NCI-H226 (cell line): ENCODE data around the gene CPSF2.

Source experiments
- DNase-seq: peaks from one replicate; pipeline ENCODE4 v3.0.0-alpha.2; 2015

The CPSF2 gene

GRCh38 chr14:92121670-92122350 lies at the start of gene CPSF2, which contains the start of gene NDUFB1:
TSS of gene CPSF2 (plus strand) at chr14:92121969. CDS start at chr14:92130985, 9,016 bp downstream.
TSS of gene NDUFB1 (minus strand) at chr14:92121706. CDS start at chr14:92117637, 4,069 bp downstream.
- peak; percentile 68 for DNase-seq

DNA sequence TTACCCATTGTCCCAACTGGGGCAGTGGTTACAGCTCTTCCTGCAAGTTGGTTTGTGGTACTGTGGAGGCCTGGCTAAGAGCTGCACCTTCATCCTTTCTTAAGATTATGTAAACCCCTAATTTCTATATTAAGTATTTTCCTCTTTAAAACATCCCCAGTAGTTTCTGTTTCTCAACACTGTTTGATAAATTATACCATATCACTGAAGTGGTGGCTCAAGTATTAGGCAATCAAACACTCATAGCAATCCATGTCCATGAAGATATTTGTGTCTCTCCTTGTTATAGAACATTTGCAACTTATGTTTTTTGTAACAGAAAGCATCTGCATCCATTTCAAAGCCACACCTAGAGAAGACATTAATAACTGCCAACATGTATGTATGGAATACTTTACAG lies 47.2 kb upstream of the CPSF2 start:
- no peak for DNase-seq

DNA sequence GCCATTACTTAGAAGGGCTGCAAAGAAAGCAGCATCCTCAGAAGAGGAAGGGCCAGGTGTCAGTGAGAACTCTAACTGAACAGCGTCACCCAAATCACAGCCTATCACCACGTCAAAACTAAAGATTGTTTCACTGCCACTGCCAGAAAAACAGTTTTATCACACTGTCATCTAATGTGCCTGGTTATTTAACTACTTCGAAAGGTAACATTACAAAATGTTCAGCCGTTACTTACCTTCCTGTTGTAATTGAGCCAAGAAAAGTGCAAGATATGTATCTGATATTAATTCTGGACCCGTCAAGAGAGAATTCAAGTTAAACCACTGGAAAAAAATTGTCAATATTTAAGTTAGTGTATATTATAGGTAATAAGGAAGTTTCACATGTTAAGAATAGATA lies 33.3 kb upstream of the CPSF2 start:
- DNase-seq, result no peak

DNA sequence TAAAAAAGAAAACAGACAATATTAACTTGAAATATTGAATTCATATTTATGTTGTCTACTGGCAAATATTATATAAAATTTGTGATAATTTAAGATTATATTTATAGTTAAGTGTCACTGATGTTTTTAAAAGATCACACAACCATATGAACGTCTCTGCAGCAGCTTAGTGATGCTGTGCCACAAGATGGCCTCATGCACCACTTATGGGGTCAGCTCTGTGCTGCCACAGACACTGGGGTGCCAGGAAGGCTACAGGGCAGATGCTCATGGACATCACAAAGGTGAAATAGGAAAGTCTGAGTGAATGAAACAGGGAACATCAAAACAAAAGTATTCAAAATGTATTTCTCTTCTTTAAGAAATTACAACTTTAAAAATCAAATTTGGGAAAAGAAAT lies 28.4 kb upstream of the CPSF2 start:
- no peak for DNase-seq

DNA sequence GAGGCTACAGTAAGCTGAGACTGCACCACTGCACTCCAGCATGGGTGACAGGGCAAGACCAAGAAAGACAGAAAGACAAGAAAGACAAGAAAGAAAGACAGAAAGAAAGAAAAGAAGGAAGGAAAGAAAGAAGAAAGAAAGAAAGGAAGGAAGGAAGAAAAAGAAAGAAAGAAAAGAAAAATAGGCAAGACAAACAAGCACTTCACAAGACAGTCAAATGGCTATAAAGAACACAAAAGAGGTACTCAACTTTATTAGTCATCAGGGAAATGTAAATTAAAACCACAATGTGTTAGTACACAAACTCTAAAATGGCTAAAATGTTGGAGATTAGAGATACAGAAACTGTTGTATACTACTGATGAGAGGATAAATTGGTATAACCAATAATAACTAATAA lies 22.0 kb upstream of the CPSF2 start:
- no peak for DNase-seq

DNA sequence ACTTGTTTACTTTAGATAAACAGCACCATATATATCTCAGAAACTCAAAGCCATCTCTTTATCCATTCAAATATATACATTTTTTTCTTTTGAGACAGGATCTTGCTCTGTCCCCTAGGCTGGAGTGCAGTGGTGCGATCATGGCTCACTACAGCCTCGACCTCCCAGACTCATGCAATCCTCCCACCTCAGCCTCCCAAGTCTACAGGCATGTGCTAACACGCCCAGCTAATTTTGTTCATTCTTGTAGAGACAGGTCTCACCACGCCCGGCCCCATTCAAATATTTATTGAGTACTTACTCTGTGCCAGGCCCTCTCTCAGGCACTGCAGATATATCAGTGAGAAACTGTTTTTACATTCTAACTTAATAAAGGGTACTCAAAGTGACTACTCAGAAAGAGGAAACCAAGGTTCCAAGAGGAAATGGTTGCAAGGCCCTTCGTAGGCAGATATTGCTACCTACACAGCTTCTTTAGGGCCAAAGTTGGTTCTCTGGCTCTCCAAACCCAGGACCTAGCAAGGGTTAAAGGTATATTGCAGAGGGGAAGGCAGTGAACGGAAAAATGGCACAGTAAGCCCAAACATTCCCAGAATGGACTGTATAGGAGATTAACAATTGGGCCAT lies 18.3 kb upstream of the CPSF2 start:
- no peak for DNase-seq

- DNase-seq, result no peak
These were observed 16.5 kb upstream of the CPSF2 start for GRCh38 chr14:92105073-92105892.

DNA sequence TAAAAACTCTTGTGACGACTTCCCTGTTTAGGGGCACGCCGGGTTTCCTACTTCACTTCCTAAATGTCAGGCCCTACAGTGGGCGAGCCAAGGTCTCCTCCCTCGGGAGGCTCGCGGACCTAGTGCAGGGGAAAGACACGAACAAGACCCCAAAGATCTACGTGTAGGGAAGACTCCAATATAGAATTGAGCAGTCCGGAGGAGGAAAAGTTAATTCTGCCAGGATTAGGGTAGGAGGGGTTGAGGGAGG lies 16.0 kb upstream of the CPSF2 start:
- peak; percentile 28 for DNase-seq

GRCh38 chr14:92106143-92106926 lies 15.4 kb upstream of the CPSF2 start, which contains the start of gene ATXN3:
TSS of gene ATXN3 (minus strand) at chr14:92106582. CDS start at chr14:92106552, 30 bp downstream.
- peak; percentile 97 for DNase-seq

GRCh38 chr14:92108345-92109254 lies 13.2 kb upstream of the CPSF2 start:
- DNase-seq, result no peak

GRCh38 chr14:92109490-92109889 lies 12.3 kb upstream of the CPSF2 start:
- no peak for DNase-seq

- DNase-seq, result peak; percentile 1
These were observed 531 bp upstream of the CPSF2 start for GRCh38 chr14:92121207-92121669.

GRCh38 chr14:92122351-92122677 lies 545 bp downstream of the CPSF2 start:
- peak; percentile 4 for DNase-seq

- no peak for DNase-seq
These were observed 992 bp downstream of the CPSF2 start for GRCh38 chr14:92122761-92123160.

- no peak for DNase-seq
These were observed 12.7 kb downstream of the CPSF2 start for GRCh38 chr14:92134456-92134855.

DNA sequence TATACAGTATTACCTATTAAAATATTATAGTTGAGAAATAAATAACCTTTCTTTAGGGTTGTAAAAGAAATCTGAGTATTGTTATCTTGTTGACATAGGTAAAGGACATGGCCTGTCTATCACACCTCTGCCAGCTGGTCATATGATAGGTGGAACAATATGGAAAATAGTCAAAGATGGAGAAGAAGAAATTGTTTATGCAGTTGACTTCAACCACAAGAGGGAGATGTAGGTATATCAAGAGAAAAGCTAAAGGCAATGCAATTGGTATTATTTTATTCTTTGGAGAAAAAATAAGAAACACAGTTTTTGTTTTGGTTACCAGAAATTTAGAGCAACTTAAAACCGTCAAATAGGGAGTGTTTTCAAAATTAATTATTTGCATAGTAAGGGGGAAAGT lies 13.5 kb downstream of the CPSF2 start:
- no peak for DNase-seq

DNA sequence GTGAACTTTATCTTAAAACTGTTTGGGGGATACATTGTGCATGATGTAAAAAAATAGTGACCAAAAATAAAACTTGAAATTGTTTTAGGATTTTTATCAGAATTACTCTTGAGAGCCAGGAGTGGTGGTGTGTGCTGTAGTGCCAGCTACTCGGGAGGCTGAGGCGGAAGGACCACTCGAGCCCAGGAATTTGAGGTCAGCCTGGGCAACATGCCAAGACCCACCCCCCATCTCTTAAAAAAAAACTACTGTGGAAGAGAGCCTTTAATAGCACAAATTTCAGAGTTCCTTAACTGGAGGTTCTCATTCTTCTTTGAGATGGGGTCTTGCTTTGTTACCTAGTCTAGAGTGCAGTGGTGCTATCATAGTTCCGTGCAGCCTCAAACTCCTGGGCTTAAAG lies 21.5 kb downstream of the CPSF2 start:
- DNase-seq, result no peak

DNA sequence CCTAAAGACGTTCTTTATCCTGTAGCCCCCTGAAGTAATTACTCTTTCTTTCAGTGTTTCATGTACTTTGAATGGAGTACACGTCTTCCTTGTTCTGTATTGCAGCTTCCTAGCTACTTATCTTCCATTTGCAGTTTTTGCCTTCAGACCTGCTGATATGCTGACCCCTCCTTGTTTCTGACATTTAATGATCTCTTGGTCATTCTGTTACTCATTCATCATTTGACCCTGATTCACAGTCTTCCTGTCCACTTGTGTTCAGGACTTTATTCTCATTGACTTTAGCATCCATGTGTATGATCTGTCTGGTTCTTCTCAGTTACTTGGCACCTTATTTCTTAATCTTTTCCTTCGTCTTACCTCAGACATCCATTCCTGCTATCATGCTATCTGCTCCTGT lies 22.2 kb downstream of the CPSF2 start:
- DNase-seq, result no peak

DNA sequence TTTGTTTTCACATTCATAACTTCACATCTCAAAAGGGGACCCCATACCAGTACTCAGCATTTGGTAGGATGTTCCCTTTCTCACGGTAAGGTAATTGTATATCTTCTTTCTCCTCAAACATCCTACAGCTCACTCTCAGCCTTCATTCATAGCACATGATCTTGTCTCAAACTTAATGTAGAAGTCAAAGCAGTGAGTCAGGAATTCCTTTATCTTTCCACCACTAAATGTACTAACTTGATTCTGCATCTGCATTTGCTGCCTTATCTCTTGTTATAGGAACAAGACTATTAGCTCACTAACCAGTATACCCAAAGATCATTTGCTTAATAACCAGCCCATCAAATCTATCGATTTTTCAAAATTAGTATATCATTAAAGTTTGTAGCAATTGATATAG lies 22.9 kb downstream of the CPSF2 start:
- DNase-seq, result peak; percentile 9

DNA sequence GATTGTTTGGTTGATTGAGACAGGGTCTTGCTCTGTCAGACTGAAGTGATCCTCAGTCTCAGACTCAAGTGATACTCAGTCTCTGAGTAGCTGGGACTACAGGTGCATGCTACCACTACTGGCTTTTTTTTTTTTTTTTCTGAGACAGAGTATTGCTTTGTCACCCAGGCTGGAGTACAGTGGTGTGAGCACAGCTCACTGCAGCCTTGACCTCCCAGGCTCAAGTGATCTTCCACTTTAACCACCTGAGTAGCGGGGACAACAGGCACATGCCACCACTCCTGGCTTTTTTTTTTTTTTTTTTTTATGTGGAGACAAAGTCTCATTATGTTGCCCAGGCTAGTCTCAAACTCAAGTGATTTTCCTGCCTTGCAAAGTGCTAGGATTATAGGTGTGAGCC lies 31.8 kb downstream of the CPSF2 start:
- no peak for DNase-seq

GRCh38 chr14:92154283-92154942 lies 32.6 kb downstream of the CPSF2 start:
- DNase-seq, result no peak

- DNase-seq, result peak; percentile 65
These were observed 38.9 kb downstream of the CPSF2 start for GRCh38 chr14:92160619-92161018.
